Measurements from ENCODE around the gene LRRC27. TPM values are rescaled to one million over a fixed set of nuclear protein-coding genes. Genes with fewer than 3 reads are reported as not detected.

LRRC27 gene
- polyA plus RNA-seq, 3 donors: 25.4 to 33.2 (median 25.5) TPM

DNA sequence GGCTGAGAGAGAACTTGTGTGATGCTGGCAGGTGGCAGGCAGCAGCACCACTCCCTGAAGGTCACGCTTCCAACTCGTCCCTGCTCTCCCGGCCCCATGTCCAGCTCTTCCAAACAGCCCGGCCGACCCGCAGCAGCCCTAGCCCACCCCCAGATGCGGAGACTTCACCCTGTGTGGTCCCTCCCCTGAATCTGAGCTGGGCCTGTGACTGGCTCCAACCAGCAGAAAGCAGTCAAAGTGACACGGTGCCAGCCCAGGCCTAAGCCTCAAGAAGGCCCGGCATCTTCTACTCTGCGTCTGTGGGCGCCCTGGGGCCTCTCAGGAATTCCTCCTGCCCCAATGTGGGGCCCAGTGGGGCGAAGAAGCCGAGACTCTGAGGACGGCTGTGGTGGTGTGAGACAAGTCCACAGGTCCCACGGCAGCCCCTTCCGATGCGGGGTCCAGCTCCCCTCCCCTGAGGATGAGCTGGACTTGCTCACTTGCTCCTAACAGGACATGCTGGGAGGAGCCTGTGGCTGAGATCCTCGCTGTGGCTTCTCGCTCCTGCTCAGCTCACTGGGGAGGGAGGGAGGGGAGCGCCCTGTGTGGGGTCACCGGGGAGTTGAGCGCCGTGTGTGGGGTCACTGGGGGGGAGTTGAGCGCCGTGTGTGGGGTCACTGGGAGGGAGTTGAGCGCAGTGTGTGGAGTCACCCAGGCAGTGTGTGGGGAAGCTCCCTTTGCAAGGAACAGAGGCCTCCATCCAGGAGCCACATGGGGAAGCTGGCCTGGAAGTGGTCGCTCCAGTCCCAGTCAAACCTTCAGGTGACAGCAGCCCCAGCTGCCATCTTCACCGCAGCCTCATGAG lies 33.7 kb upstream of the LRRC27 start:
- DNase-seq: no peak

DNA sequence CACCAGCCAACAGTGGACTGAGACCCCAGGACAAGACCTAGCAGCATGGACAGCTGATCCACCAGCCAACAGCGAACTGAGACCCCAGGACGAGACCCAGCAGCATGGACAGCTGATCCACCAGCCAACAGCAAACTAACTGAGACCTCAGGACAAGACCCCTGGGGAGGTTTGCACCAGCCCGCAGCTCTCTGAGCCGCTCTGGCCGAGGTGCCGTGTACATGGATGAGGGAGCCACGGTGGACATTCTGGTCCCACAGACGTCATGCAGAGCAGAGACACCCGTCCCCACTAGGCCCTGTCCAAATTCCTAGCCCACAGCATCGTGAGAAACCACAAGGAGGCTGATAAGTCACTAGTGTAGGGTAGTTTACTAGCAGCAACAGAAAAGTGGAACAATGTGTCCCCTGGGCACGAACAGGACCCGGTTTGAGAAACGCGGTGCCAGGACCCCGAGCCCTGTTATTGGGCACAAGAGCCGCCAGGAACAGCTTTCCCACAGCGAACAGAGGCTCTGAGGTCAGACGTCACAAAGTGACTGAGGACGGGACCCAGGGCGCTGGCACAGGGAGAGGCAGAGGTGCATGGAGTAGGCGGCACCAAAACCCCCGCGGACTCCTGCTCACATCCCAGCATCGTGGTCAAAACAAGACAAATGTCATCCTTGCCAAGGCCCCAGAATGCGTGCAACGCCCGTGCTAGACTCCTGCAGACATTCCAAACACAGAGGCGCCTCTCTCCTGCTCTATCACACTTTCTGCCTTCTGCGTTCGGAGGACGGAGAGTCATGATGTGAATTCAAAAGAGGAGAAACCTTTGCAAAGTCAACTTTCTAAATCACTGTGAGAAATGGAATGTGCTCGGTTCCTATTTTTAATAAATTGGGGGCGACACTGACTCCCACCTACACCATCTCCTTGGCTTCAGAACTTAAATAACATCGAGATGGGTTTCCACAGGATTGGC lies 32.3 kb upstream of the LRRC27 start:
- DNase-seq: no peak

GRCh38 chr10:132300582-132300981 lies 31.4 kb upstream of the LRRC27 start:
- no peak for DNase-seq

- no peak for DNase-seq
Measured at GRCh38 chr10:132301371-132302330, 30.3 kb upstream of the LRRC27 start.

DNA sequence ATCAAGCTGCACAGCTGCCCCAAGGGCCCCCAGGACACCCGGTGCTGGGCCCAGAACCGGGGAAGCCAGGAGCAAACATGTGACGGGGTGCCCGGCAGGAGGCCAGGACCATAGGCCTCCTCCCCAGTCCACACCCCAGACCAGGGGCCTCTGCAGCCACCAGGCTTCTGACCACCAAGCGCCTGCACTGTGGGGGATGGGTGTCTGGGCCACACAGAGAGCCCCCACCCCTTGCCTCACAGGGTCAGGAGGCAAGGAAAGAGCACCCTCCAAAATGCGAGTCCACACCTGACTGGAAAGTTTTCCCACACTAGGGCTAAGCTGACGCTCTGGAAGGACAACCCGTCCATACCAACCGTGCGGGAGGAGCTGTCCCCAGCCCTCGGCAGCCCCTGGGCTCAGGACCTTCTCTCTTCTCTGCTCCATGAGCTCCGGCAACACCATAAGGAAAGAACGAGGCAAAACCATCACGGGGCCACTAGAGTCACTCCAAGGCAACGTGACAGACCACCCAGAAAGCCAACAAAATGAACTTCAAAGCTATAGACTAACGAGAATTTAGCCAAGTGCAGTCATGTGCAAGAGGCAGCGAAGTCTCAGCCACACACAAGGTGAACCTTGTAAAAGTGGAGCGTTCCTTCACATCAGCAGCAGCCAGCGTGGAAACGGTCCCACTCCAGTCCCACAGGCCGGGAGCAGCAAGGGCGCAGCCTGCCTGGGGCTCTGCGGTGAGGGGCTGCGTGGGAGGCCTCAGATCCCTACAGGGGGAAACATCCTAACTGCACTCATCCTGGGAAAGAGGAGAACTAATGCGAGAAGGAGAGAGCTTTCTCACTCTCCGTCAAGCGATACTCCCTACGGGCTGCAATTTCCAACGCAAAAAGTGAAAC lies 29.3 kb upstream of the LRRC27 start:
- DNase-seq: no peak

DNA sequence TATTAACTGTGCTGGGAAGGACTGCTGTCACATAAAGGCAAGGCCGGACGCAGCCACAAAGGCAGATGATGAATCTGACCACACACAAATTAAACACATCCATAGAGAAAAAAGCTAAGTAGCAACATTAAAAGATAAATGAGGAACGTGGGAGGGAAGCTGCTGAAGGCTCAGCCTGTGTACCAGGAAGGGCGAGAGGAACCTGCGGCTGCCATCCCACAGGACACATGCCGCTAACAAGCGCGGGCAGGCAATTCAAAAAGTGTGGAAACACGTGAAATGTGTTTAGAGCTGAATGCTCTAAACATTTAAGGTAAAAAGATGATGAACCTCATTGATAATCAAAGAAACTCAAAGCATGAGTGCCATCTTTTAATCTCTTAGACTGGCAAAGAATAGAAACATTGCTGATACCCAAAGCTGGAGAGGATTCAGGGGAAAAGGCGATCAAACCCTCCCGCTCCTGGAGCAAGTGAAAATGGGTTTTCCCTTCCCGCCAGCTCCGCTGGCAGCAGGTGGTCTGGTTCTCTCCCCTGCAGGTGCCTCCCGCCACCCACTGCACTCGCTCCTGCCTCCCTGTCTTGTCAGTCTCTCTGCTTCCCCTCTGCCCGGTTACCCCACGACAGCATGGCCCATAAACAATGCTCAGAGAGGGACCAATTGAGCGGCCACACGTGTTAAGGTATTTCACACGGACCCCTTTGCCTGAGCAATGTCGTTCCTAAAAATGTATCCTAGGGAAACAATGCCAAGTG lies 28.5 kb upstream of the LRRC27 start:
- no peak for DNase-seq

DNA sequence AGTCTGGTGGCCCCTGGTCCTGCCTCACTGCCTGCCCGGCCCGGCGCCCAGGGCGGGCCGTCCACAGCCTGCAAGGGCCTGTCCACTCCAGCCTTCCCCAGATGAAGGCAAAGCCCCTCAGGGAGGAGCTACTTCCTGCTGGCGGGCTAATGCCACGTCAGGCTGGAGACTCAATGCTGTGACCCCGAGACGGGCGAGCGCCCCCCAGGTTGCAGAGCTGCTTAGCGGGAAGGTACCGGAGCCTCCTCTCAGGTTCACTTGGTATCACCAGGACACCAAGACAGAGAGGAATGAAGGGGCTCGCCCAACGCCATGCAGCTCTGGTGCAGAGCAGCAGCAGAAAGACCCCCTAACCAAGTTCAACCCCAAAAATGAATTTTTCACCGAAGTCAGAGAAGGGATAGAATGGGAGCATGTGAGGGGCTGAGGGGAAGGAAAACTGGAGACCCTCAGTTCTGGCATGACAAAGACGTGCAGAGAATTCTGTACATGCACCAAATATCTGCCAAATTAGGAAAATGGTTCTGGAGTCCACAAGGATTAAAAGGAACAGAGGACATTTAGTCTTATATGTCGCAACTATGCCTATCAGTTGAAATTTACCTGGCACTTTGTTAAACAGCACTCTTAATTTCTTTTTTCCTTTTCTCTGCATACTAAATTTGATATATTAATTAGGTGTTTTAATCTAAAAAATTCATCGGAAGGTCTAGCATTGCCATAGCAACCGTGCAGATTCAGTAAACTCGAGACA lies 27.1 kb upstream of the LRRC27 start:
- DNase-seq: no peak

GRCh38 chr10:132305654-132306342 lies 26.2 kb upstream of the LRRC27 start:
- no peak for DNase-seq

- no peak for DNase-seq
Measured at GRCh38 chr10:132306343-132306685, 25.7 kb upstream of the LRRC27 start.

DNA sequence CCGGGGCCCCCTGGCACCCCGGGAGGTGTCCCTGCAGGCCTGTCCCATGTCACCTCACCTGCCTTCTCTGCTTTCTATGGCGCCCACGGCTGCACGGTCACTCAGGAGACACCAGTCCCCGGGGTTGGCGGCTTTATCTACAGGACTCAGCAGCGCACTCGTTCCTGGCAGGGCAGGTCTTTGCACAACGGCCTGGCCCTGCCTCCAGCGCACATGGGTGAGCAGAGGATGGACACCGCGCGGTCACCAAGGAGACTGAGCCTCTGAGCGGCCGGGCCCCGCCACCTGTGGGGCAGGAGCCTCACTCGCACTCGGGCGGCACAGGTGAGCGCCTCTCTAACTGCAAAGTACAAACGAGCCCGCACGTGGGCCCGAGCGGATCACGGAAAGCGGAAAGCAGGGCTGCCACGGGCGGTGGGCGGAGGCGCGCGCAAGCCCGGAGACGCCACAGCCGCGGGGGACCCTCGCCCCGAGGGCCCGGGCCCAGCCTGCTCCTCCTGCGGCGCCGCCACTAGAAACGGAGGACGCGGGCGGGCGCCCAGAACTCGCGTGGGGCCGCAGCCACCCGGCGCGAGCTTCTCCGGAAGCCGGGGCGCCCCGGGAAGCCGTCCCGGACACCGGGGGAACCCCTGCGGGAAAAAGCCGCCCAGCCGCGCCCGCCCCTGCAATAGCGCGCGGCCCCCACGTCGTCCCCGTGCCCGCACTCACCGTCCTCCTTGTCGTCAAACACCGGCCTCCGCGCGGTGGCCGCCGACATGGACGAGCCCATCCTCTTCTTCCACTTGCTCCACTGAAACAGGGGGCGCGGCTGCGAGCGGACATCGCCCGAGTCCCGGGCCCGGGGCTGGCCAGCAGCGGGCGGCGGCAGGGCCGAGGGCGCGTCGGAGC lies 24.9 kb upstream of the LRRC27 start:
- no peak for DNase-seq

DNA sequence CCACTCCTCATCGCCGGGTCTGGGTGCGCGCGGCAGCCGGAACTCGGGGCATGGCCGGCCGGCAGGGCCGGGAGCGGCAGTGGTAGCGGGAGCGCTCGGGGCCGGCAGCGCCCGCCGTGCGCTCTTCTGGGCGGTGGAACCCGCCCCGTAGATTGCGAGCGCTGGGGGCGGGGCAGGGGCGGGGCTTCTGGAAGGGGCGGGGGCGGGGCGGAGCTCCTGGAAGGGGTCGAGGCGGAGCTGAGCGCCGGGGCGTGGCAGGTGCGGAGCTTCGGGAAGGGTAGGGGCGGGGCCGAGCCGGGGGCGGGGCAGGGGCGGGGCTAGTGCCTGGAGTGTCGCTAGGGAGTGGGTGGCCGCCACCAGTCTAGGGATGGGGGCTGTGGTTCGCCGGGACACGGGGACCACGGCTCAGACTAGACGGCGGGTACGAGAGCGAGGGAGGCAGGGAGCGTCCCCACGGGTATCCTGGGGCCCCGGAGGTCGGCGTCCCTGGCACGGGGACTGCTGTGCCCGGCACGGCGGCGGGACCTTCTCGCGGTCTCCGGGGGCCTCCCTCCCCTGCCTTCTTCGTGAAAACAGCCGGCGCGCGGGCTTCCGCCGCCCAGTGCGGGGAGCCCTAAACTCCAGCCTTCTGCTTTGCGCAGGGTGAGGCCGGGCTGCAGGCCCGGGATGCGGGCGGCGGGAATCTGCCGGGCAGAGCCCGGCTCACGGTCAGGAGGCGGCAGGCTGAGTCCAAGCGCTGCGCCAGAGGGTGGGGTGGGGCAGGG lies 24.0 kb upstream of the LRRC27 start, which contains the start of gene STK32C:
Gene STK32C, minus strand, starts transcription at position 128 of the 764 bp plus-strand sequence. Its CDS starts 117 bp downstream, at position 11.
- peak; percentile 87 for DNase-seq

DNA sequence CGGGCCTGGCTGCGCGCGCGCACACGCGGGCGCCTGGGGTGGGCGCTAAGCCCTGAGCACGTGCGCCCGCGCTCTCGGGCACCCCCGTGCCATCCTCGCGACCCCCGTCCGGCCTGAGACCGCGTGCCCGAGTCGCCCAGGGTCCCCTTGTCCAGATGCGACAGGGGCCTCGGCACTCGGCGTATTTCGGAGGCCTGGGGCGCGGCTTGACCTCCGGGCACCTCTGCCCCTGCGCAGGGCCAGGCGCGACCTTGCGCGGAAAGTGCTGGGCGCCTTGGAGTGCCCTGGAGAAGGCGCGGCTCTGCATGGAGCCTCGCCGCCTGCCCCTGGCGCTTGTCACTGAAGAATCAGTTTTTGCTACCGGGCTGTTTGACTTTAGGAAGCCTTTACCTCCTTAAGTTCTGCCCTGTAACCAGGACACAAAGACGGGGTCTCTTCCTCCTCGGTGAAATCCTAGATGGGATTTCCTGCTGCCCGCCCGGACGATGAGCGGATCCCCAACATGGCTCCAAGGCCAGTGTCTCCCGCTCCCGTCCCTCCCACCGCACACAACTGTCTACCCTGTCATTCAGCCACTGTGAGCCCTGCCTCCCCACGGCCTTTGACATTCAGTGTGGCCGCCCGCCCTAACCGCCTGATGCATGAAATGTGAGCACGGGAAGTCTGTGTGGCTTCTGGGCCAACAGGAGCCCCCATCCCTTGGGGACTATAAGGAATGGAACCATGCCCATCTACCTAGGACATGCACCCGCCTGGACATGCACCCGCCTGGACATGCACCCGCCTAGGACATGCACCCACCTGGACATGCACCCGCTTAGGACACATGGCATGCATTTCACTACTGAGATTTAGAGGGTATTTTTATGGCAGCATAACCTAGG lies 23.2 kb upstream of the LRRC27 start:
- DNase-seq: no peak

- no peak for DNase-seq
Measured at GRCh38 chr10:132309471-132309865, 22.5 kb upstream of the LRRC27 start.

DNA sequence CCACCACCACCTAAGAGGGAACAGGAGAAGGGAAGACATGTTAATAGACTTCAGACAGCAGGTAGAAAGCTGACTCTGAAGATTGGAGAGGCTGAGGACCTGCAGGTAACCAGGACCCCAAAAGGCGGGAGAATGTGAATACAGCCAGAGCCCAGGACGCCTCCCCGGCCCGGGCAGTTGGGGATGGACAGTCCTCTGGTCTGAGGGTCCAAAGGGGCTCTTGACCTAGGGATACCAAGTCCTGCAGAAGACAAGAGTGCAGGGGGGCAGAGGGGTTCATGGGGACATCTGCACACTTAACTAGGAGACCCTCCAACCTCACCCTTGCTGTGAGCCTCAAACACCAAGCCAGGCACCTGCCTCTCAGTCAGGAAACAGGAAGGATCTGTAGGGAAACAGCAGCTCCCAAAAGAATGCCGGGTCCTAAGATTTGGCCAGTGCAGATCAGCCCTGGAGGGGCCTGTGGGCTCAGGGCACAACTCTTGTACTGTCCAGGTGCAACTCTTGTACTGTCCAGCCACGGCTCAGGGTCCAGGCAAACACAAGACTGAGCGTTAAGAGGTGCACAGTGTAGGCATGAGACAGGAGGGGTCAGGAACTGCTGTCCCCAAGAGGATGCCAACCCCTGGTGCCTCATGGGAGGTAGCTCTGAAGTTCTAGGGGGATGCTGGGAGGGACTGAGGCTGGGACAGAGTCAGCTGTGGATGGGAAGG lies 22.0 kb upstream of the LRRC27 start:
- DNase-seq: no peak

Data from renal pelvis (tissue), 4 donors.